HepG2 (cell line): ENCODE results near the gene FAM131A. TPM values are rescaled to one million over a fixed set of nuclear protein-coding genes. Genes with fewer than 3 reads are reported as not detected.

Experiments
- ATAC-seq: fragments of 200-7000 bp; cut with Tn5 transposase; 3 replicates; pipeline ENCODE4 v1.9.1; 2020; ENCODE audit warnings: mild to moderate bottlenecking, moderate library complexity
- BruUV-seq: library from RNA; stranded (reverse); fragments of 400-500 nt; replicated peaks from 2 replicates; lab custom pipeline; 2021; lab: Mats Ljungman, UMichigan
- CTCF ChIA-PET: fragments of 300-600 bp; formaldehyde crosslinking; extraction: SDS; loops from one replicate; lab custom pipeline; 2021; ENCODE audit warnings: low total read pairs, inconsistent platforms, low intra/inter-chr PET ratio; lab: Yijun Ruan, JAX
- POLR2A ChIA-PET: fragments of 350-600 bp; sonication (Branson Sonifier 250); formaldehyde crosslinking; loops from one replicate; lab custom pipeline; 2020; ENCODE audit warnings: antibody characterized with exemption, inconsistent platforms; lab: Yijun Ruan, JAX
- DNase-seq: peaks from one replicate; pipeline ENCODE4 v3.0.0-alpha.2; 2015; ENCODE audit warnings: low spot score
- FAIRE-seq: peaks from 3 replicates; lab custom pipeline; 2011; peaks lifted over from hg19 to GRCh38; lab: Jason Lieb, UNC
- H2AFZ ChIP-seq: one replicate; pipeline ENCODE4 v1.6.1; 2011; ENCODE audit warnings: low read length, inconsistent platforms
- H3K27ac ChIP-seq: fragments of 300-600 bp; 3 replicates; pipeline ENCODE4 v1.8.0; 2011; ENCODE audit warnings: mixed run types, mild to moderate bottlenecking, mixed read lengths, low read length, inconsistent platforms; ENCODE audit not compliant: insufficient read depth; ENCODE audit errors: extremely low read length
- H3K27me3 ChIP-seq, 2 experiments: fragments of 200-600 bp in 1 of 2; 2 replicates in 1 of 2; 3 replicates in 1 of 2; pipeline versions ENCODE4 v1.6.0 to v1.8.0; 2011; ENCODE audit warnings: low read length in 2 of 2, mild to moderate bottlenecking in 2 of 2, moderate library complexity in 2 of 2, inconsistent platforms in 1 of 2; ENCODE audit not compliant: insufficient read depth in 2 of 2, control insufficient read depth in 1 of 2
- H3K36me3 ChIP-seq, 2 experiments: fragments of 200-600 bp in 1 of 2; replicated peaks in 1 of 2; 2 replicates in 1 of 2; 3 replicates in 1 of 2; pipeline versions ENCODE4 v1.5.1 to v1.8.0; 2011; ENCODE audit warnings: low read length in 2 of 2, inconsistent platforms in 1 of 2; ENCODE audit not compliant: insufficient read depth in 2 of 2, control insufficient read depth in 1 of 2
- H3K4me1 ChIP-seq: 2 replicates; pipeline ENCODE4 v1.5.1; 2012; ENCODE audit warnings: low read length, inconsistent platforms; ENCODE audit not compliant: insufficient read depth
- H3K4me2 ChIP-seq: 2 replicates; pipeline ENCODE4 v1.6.0; 2011; ENCODE audit warnings: low read depth, low read length, inconsistent platforms
- H3K4me3 ChIP-seq, 3 experiments: fragments of 200-600 bp in 1 of 3; sonication (generic), shearing (Covaris generic) in 1 of 3; replicated peaks in 1 of 3; 2 replicates each; pipeline ENCODE4 v1.5.1; 2011 to 2016; ENCODE audit warnings: low read length in 3 of 3, inconsistent platforms in 2 of 3, low read depth in 2 of 3, mild to moderate bottlenecking in 2 of 3, control low read depth in 1 of 3, mixed read lengths in 1 of 3; ENCODE audit not compliant: insufficient read depth in 1 of 3
- H3K79me2 ChIP-seq: one replicate; pipeline ENCODE4 v1.6.1; 2011; ENCODE audit warnings: low read length, inconsistent platforms; ENCODE audit not compliant: insufficient read depth
- H3K9ac ChIP-seq: 2 replicates; pipeline ENCODE4 v1.6.0; 2011; ENCODE audit warnings: mild to moderate bottlenecking, low read depth, low read length, inconsistent platforms; ENCODE audit not compliant: insufficient read depth
- H3K9me3 ChIP-seq: 2 replicates; pipeline ENCODE4 v1.5.1; 2012; ENCODE audit warnings: mild to moderate bottlenecking, low read length
- H4K20me1 ChIP-seq: 2 replicates; pipeline ENCODE4 v1.6.0; 2011; ENCODE audit warnings: inconsistent platforms, mild to moderate bottlenecking, low read length, moderate library complexity; ENCODE audit not compliant: insufficient read depth
- DNMT3B ChIP-seq: conservative IDR thresholded peaks from 2 replicates; pipeline ENCODE4 v1.6.1; 2016; ENCODE audit warnings: missing biosample characterization, control low read depth
- FUBP1 ChIP-seq: sonication (generic); formaldehyde crosslinking; IDR thresholded peaks from 2 replicates; pipeline ENCODE4 v1.5.1; 2020; ENCODE audit warnings: missing genetic modification reagents, mild to moderate bottlenecking, borderline replicate concordance
- GABPA ChIP-seq, 2 experiments: IDR thresholded peaks; 2 replicates each; pipeline ENCODE4 v1.6.1; 2011 to 2016; ENCODE audit warnings: low read depth in 2 of 2, low read length in 1 of 2, missing biosample characterization in 1 of 2, missing genetic modification characterization in 1 of 2
- MAFG ChIP-seq: sonication (generic); formaldehyde crosslinking; IDR thresholded peaks from 2 replicates; pipeline ENCODE4 v1.5.1; 2020; ENCODE audit warnings: mild to moderate bottlenecking, missing genetic modification reagents
- MEF2D ChIP-seq: sonication (generic); formaldehyde crosslinking; IDR thresholded peaks from 2 replicates; pipeline ENCODE4 v1.5.1; 2020; ENCODE audit warnings: mild to moderate bottlenecking, missing genetic modification reagents
- MLX ChIP-seq: IDR thresholded peaks from 2 replicates; pipeline ENCODE4 v1.6.1; 2016
- PHF20 ChIP-seq: sonication (generic); formaldehyde crosslinking; IDR thresholded peaks from 2 replicates; pipeline ENCODE4 v1.5.0; 2020; ENCODE audit warnings: mild to moderate bottlenecking, missing genetic modification reagents
- POGZ ChIP-seq: sonication (generic); formaldehyde crosslinking; IDR thresholded peaks from 2 replicates; pipeline ENCODE4 v1.4.0; 2020; ENCODE audit warnings: mild to moderate bottlenecking, missing genetic modification reagents
- SAFB2 ChIP-seq: sonication (generic); formaldehyde crosslinking; IDR thresholded peaks from 2 replicates; pipeline ENCODE4 v1.5.1; 2020; ENCODE audit warnings: missing genetic modification reagents, low read depth, mild to moderate bottlenecking, borderline replicate concordance
- ZNF350 ChIP-seq: sonication (generic); formaldehyde crosslinking; IDR thresholded peaks from 2 replicates; pipeline ENCODE4 v1.4.0; 2020; ENCODE audit warnings: mild to moderate bottlenecking, low read depth, missing genetic modification reagents, borderline replicate concordance
- ZNF510 ChIP-seq: sonication (generic); formaldehyde crosslinking; IDR thresholded peaks from 2 replicates; pipeline ENCODE4 v1.4.0; 2020; ENCODE audit warnings: low read depth, mild to moderate bottlenecking, missing genetic modification reagents
- ZNF547 ChIP-seq: sonication (generic); formaldehyde crosslinking; IDR thresholded peaks from 2 replicates; pipeline ENCODE4 v1.5.1; 2020; ENCODE audit warnings: mild to moderate bottlenecking, missing genetic modification reagents
- ZNF563 ChIP-seq: sonication (generic); formaldehyde crosslinking; IDR thresholded peaks from 2 replicates; pipeline ENCODE4 v1.8.0; 2022; ENCODE audit warnings: mild to moderate bottlenecking, moderate library complexity, missing genetic modification reagents
- ZNF687 ChIP-seq: sonication (generic); formaldehyde crosslinking; IDR thresholded peaks from 2 replicates; pipeline ENCODE4 v1.5.1; 2020; ENCODE audit warnings: mild to moderate bottlenecking, missing genetic modification reagents, moderate library complexity
- WGBS: methylation state at CpG from one replicate; pipeline ENCODE4 v1.1.6; 2017; ENCODE audit warnings: low lambda C conversion rate; 5-methylcytosine and 5-hydroxymethylcytosine counted together
- in situ Hi-C: cut with HindIII; loops from 2 replicates; pipeline ENCODE4 v1.10.0; 2017; ENCODE audit warnings: low pct_unique_long_range_greater_than_20kb; ENCODE audit not compliant: extremely low pct_ligation_motif_present
- intact Hi-C: fragments of 100-400 bp; cut with micrococcal nuclease; formaldehyde crosslinking; loops from one replicate; pipeline ENCODE4 v1.10.0; 2022; ENCODE audit not compliant: unreplicated experiment
- polyA plus RNA-seq, 8 experiments: library from polyadenylated mRNA; depleted of rRNA in 3 of 8; stranded (reverse) in 7 of 8; unstranded in 1 of 8; fragments of >200 nt; fragmentation: Illumina TruSeq in 4 of 8; extraction: Trizol in 4 of 8; gene quantifications; 2 replicates each; pipeline versions ENCODE4 v1.2.1 to v1.2.3, GENCODE V29; 2011 to 2016; ENCODE audit warnings: low read depth in 4 of 8, missing spikeins in 1 of 8, mixed read lengths in 1 of 8; ENCODE audit not compliant: insufficient read depth in 1 of 8
- total RNA-seq, 5 experiments: library from RNA; depleted of rRNA; stranded (reverse); fragments of >200 nt; fragmentation: Illumina TruSeq; extraction: Trizol; gene quantifications; 2 replicates each; pipeline ENCODE4 v1.2.3, GENCODE V29; 2016; ENCODE audit warnings: low read depth in 1 of 5
- TF ChIP-seq, protein P1 (sequence below): sonication (generic); formaldehyde crosslinking; IDR thresholded peaks from 2 replicates; pipeline ENCODE4 v1.4.0; 2020; ENCODE audit warnings: mild to moderate bottlenecking, missing genetic modification reagents

FAM131A gene
- total and polyA plus RNA-seq, 2 of the 13 experiments (the other 11 are each of a cell fraction or from before 2014, with no cell fraction given) = 9.2 to 9.3 TPM

GRCh38 chr3:184314700-184315542 lies 22.5 kb upstream of the FAM131A start:
- FAIRE-seq (no peak), DNase-seq (peak; percentile 48), ATAC-seq (peak; percentile 60)
- BruUV-seq = TSS peak; percentile 71
- 0% methylated on average over 10 of the region's 89 CpGs for WGBS
- H3K36me3 ChIP-seq = peaks cover 9 to 33% of the 10 kb centered on the region in 2 experiments; a peak in 3 of 5 replicates
- peaks cover 51% of the 10 kb centered on the region for H3K79me2 ChIP-seq
- ChIA-PET POLR2A (interaction anchor here (0.7 to 1.9 kb wide), 8 partner anchors 9 to 158 kb away, joined by 3 to 10 read pairs (median 4); partner anchors contain the start of gene FAM131A), CTCF (interaction anchor here (0.6 kb wide), 1 partner anchor 103 kb away, joined by 3 read pairs; no protein-coding TSS in a partner anchor)
- in situ Hi-C loops = no loop called here
- intact Hi-C loops = no loop called here
- H3K4me2 ChIP-seq = peak overlapping the region; percentile 94
- peak overlapping the region; percentile 91 for H3K27ac ChIP-seq
- H3K27me3 ChIP-seq = no peaks in the 10 kb centered on the region; a peak in 1 of 5 replicates
- peaks cover 30% of the 10 kb centered on the region for H4K20me1 ChIP-seq
- no peaks in the 10 kb centered on the region for H3K9me3 ChIP-seq
- H2AFZ ChIP-seq = no peak overlapping the region
- peak overlapping the region; percentile 68 to 93 (median 86) for H3K4me3 ChIP-seq
- H3K4me1 ChIP-seq = peaks cover 44% of the 10 kb centered on the region
- H3K9ac ChIP-seq = peak overlapping the region; percentile 98
- 0 out of 2 replicates have a peak, but pooled peaks have one; percentile 26 for TF ChIP-seq ZNF510 (CRISPR knock-in tag)
- TF ChIP-seq MLX (CRISPR knock-in tag) = no peak
- 0 out of 2 replicates have a peak, but pooled peaks have one; percentile 21 for TF ChIP-seq SAFB2 (CRISPR knock-in tag)
- no peak for TF ChIP-seq FUBP1
- no peak; the same call in 1 of the 2 replicates for TF ChIP-seq ZNF350 (CRISPR knock-in tag)
- peak; percentile 29; the same call in 1 of the 2 replicates for TF ChIP-seq GABPA (IDR thresholded peaks at IDR 0.05; ENCODE audit: low read depth, low read length)
- no peak for TF ChIP-seq GABPA (CRISPR knock-in tag; IDR thresholded peaks at IDR 0.05; ENCODE audit: low read depth)
- TF ChIP-seq PHF20 = peak; percentile 9; the same call in 1 of the 2 replicates
- TF ChIP-seq POGZ (CRISPR knock-in tag) = 0 out of 2 replicates have a peak, but pooled peaks have one; percentile 16
- TF ChIP-seq DNMT3B (CRISPR knock-in tag) = no peak
- TF ChIP-seq ZNF687 (CRISPR knock-in tag) = peak; percentile 72
- TF ChIP-seq MAFG (CRISPR knock-in tag) = no peak
- TF ChIP-seq, protein P1, sequence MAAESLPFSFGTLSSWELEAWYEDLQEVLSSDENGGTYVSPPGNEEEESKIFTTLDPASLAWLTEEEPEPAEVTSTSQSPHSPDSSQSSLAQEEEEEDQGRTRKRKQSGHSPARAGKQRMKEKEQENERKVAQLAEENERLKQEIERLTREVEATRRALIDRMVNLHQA = no peak
- peak; percentile 61; the same call in 1 of the 2 replicates for TF ChIP-seq ZNF547 (CRISPR knock-in tag)
- TF ChIP-seq ZNF563 = no peak
- TF ChIP-seq MEF2D (CRISPR knock-in tag) = 0 out of 2 replicates have a peak, but pooled peaks have one; percentile 30
